ENCODE measurements around the gene ERO1A.

ERO1A gene

DNA sequence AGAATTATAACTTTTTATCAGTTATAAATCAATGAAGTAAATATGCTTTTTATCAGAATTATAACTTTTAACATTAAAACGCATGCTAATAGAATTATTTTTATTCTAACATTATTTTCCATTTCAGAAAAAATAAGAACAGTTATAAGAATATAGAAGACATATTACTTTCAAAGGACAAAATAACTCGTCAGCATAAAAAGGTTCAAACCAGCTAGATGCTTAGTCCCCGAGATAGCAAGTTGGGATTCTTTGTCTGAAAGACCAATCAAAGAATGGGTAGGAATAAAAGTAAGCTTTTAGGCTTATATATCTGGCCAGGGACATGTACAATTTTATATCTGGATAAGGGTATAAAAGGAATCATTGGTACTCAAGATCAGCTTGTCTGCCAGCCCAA, 76.8 kb downstream of the ERO1A start:
- ATAC-seq (replicated peaks) (no peak), DNase-seq (no peak)
- H3K27ac Mint-ChIP-seq, result no peak overlapping the region
- H3K36me3 Mint-ChIP-seq (ENCODE audit: insufficient read depth), result no peaks in the 10 kb centered on the region
- H3K4me1 Mint-ChIP-seq (ENCODE audit: low read depth in 2 of 2), result no peaks in the 10 kb centered on the region
- H3K9me3 Mint-ChIP-seq, result no peaks in the 10 kb centered on the region
- H3K27me3 Mint-ChIP-seq, result peaks cover 22 to 26% of the 10 kb centered on the region in 2 donors
- H3K4me3 Mint-ChIP-seq, result no peak overlapping the region

DNA sequence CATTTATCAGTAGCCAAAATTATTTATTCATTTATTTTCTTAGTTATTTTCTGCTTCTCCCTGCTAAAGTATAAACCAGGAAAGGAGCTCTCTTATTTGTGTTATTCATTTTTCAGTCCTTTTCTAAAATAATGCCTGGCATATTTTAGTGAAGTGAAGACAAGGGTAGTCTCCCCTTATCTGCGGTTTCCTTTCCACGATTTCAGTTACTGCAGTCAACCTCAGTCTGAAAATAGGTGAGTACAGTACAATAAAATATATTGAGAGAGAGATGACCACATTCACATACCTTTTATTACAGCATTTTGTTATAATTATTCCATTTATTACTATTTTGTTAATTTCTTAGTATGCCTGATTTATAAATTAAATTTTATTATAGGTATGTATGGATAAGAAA, 85.2 kb downstream of the ERO1A start:
- no peak overlapping the region for H3K27ac Mint-ChIP-seq
- no peaks in the 10 kb centered on the region for H3K9me3 Mint-ChIP-seq
- DNase-seq (no peak), ATAC-seq (replicated peaks) (no peak)
- H3K4me1 Mint-ChIP-seq (ENCODE audit: low read depth in 2 of 2), result no peaks in the 10 kb centered on the region
- H3K36me3 Mint-ChIP-seq (ENCODE audit: insufficient read depth), result no peaks in the 10 kb centered on the region
- no peak overlapping the region for H3K4me3 Mint-ChIP-seq
- H3K27me3 Mint-ChIP-seq, result peaks cover 5 to 27% of the 10 kb centered on the region in 2 donors

DNA sequence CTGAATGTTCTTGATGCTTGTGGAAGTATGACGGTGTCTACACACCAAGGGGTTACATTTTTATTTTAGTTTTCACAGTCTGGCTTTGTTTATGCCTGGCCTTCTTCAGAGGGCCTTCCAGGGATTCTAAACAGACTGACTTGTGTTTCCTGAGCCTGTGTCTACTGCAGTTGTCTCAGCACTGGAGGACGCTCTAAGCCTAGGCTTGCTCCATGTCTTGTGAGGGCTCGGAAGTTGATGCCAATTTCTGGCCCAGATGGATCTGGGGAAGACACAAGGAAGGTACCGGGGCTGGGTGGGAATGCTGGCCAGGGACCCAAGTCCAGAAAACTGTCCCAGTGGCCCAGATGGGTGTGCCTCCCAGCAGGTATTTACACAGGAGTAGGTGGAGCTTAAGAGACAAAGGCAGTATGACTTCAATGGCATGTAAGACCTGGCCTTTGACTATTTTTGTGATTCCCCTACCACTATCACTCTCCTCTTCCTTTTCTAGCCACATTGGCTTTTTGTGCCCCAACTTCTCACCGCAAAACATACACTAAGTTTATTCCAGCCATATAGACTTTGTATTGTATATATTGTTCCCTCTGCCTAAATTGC, 85.8 kb downstream of the ERO1A start:
- H3K27ac Mint-ChIP-seq, result no peak overlapping the region
- DNase-seq (no peak), ATAC-seq (replicated peaks) (no peak)
- H3K9me3 Mint-ChIP-seq, result no peaks in the 10 kb centered on the region
- H3K4me3 Mint-ChIP-seq, result no peak overlapping the region
- H3K4me1 Mint-ChIP-seq (ENCODE audit: low read depth in 2 of 2), result no peaks in the 10 kb centered on the region
- H3K27me3 Mint-ChIP-seq, result peaks cover 0 to 20% of the 10 kb centered on the region in 2 donors
- H3K36me3 Mint-ChIP-seq (ENCODE audit: insufficient read depth), result no peaks in the 10 kb centered on the region

DNA sequence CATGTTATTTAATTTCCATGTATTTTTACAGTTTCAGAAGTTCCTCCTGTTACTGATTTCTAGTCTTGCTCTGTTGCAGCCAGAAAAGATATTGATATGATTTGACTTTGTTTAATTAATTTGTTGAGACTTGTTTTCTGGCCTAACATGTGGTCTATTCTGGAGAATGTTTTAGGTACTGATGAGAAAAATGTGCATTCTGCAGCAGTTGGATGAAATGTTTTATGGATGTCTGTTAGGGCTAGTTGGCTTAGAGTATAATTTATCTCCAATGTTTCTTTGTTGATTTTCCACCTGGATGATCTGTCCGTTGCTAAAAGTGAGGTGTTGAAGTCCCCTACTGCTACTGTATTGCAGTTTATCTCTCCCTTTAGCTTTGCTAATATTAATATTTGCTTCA, 88.3 kb downstream of the ERO1A start:
- Mint-ChIP-seq H3K4me3 (no peak overlapping the region), H3K27me3 (peaks cover 0 to 11% of the 10 kb centered on the region in 2 donors), H3K36me3 (ENCODE audit: insufficient read depth) (no peaks in the 10 kb centered on the region), H3K4me1 (ENCODE audit: low read depth in 2 of 2) (no peaks in the 10 kb centered on the region), H3K27ac (no peak overlapping the region), H3K9me3 (no peaks in the 10 kb centered on the region)
- DNase-seq, result no peak
- ATAC-seq (replicated peaks), result no peak

DNA sequence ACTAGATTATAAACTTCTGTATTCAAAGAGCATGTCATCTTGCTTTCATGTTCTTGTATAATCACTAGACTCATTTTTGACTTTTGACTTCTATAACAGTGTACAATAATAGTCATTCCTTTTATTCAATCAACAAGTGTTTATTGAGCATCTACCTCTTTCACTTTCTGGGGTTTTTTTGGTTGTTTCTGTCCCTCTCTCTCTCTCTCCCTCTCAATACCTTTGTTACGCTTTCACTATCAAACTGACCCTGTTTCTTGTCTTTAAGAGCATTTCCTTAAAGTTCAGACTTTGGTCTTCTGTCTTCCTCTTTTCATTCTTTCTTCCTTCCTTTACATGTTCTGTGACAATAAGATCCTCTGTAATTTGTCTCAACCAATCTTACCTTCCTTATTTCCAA, 93.2 kb downstream of the ERO1A start:
- no peaks in the 10 kb centered on the region for H3K36me3 Mint-ChIP-seq (ENCODE audit: insufficient read depth)
- H3K9me3 Mint-ChIP-seq, result no peaks in the 10 kb centered on the region
- H3K4me3 Mint-ChIP-seq, result no peak overlapping the region
- peaks cover under 1 to 18% of the 10 kb centered on the region in 2 donors for H3K27me3 Mint-ChIP-seq
- no peak for DNase-seq
- no peaks in the 10 kb centered on the region for H3K4me1 Mint-ChIP-seq (ENCODE audit: low read depth in 2 of 2)
- no peak overlapping the region for H3K27ac Mint-ChIP-seq
- ATAC-seq (replicated peaks), result no peak

DNA sequence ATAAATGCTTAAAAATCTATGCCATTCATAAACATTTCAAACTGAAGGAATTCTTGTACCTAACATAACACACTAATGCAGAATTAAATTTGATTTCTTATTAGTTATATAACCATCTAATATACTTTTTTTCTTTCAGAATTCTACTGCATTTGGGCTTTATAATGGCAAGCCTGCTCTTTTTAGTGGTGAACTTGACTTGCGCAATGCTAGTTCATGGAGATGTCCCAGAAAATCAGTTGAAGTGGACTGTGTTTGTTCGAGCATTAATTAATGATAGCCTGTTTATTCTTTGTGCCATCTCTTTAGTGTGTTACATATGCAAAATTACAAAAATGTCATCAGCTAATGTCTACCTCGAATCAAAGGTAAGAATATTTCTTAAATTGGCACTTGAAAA, 95.4 kb downstream of the ERO1A start:
- DNase-seq, result no peak
- H3K4me1 Mint-ChIP-seq (ENCODE audit: low read depth in 2 of 2), result no peaks in the 10 kb centered on the region
- H3K27ac Mint-ChIP-seq, result no peak overlapping the region
- no peaks in the 10 kb centered on the region for H3K9me3 Mint-ChIP-seq
- no peak overlapping the region for H3K4me3 Mint-ChIP-seq
- ATAC-seq (replicated peaks), result no peak
- H3K27me3 Mint-ChIP-seq, result peaks cover 6 to 26% of the 10 kb centered on the region in 2 donors
- no peaks in the 10 kb centered on the region for H3K36me3 Mint-ChIP-seq (ENCODE audit: insufficient read depth)

DNA sequence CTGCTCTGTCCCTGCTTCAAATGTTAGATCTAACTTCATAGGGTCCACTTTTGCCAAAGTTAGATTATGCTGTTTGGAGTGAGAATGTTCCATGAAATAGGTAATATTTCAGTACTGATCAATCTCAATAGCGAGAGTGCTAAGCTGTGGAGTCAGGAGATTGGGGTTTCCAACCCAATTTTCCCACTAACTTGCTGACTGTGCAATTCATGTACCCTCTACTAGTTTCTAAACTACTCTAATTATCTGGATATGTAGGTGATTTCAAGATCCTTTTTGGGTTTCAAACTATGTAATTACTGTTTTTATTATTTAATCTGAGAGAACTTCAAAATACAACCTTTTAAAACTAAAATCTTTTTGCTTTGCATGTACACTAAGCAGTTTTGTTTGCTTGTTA, 96.8 kb downstream of the ERO1A start:
- DNase-seq (no peak), ATAC-seq (replicated peaks) (no peak)
- Mint-ChIP-seq H3K9me3 (peaks cover 0 to 3% of the 10 kb centered on the region in 2 donors), H3K27ac (no peak overlapping the region), H3K4me3 (no peak overlapping the region), H3K27me3 (peaks cover 6 to 27% of the 10 kb centered on the region in 2 donors), H3K36me3 (ENCODE audit: insufficient read depth) (no peaks in the 10 kb centered on the region), H3K4me1 (ENCODE audit: low read depth in 2 of 2) (no peaks in the 10 kb centered on the region)

DNA sequence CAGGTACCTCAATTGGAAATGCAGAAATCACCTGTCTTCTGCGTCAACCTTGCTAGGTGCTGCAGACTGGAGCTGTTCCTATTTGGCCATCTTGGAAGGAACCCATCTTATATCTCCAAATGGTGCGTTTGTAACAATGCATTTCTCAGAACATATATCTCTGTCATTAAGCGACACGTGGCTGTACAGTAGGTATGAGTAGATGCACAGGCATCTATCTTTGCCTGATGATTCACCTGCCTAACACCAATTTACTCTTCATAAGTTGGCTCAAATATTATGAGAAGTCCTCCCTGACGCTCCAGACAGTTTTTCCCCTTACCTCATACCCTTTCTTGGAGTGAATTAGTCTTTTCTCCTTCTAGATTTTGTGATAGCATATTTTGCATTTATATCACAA, 98.5 kb downstream of the ERO1A start:
- H3K4me1 Mint-ChIP-seq (ENCODE audit: low read depth in 2 of 2), result no peaks in the 10 kb centered on the region
- ATAC-seq (replicated peaks) (no peak), DNase-seq (no peak)
- no peak overlapping the region for H3K4me3 Mint-ChIP-seq
- H3K27ac Mint-ChIP-seq, result no peak overlapping the region
- H3K27me3 Mint-ChIP-seq, result peaks cover 6 to 27% of the 10 kb centered on the region in 2 donors
- H3K9me3 Mint-ChIP-seq, result peaks cover 0 to 3% of the 10 kb centered on the region in 2 donors
- H3K36me3 Mint-ChIP-seq (ENCODE audit: insufficient read depth), result no peaks in the 10 kb centered on the region

DNA sequence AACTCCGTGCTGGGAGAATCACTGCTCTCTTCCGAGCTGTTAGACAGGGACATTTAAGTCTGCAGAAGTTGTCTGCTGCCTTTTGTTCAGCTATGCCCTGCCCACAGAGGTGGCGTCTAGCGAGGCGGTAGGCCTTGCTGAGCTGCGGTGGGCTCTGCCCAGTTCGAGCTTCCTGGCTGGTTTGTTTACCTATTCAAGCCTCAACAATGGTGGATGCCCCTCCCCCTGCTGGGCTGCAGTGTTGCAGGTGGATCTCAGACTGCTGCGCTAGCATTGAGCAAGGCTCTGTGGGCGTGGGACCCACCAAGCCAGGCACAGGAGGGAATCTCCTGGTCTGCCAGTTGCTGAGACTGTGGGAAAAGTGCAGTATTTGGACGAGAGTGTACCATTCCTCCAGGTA, 99.0 kb downstream of the ERO1A start:
- H3K27me3 Mint-ChIP-seq, result peaks cover 6 to 27% of the 10 kb centered on the region in 2 donors
- no peaks in the 10 kb centered on the region for H3K4me1 Mint-ChIP-seq (ENCODE audit: low read depth in 2 of 2)
- peaks cover 0 to 3% of the 10 kb centered on the region in 2 donors for H3K9me3 Mint-ChIP-seq
- H3K4me3 Mint-ChIP-seq, result no peak overlapping the region
- no peak for DNase-seq
- no peak for ATAC-seq (replicated peaks)
- no peak overlapping the region for H3K27ac Mint-ChIP-seq
- no peaks in the 10 kb centered on the region for H3K36me3 Mint-ChIP-seq (ENCODE audit: insufficient read depth)

DNA sequence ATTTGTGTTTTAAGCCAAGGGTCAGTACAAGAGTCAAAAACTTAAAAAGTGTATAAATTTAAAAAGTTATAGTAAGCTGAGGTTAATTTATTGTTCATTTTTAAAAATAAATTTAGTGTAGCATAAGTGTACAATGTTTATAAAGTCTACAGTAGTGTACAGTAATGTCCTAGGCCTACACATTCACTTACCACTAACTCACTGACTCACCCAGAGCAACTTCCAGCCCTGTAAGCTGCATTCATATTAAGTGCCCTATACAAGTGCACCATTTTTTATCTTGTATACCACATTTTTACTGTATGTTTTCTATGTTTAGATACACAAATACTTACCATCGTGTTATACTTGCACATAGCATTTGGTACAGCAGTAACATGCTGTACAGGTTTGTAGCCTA, 105.0 kb downstream of the ERO1A start:
- Mint-ChIP-seq H3K9me3 (peaks cover 0 to 3% of the 10 kb centered on the region in 2 donors), H3K36me3 (ENCODE audit: insufficient read depth) (no peaks in the 10 kb centered on the region), H3K27ac (no peak overlapping the region), H3K4me3 (no peak overlapping the region), H3K4me1 (ENCODE audit: low read depth in 2 of 2) (no peaks in the 10 kb centered on the region), H3K27me3 (peaks cover 0 to 10% of the 10 kb centered on the region in 2 donors)
- ATAC-seq (replicated peaks) (no peak), DNase-seq (no peak)

Measured in effector memory CD8-positive, alpha-beta T cell (primary cell).